ENCODE data around the gene PRTFDC1. TPM values are rescaled to one million over a fixed set of nuclear protein-coding genes. Genes with fewer than 3 reads are reported as not detected.

Gene PRTFDC1
- total RNA-seq, 1 experiment from 2014 or later = 22.7 TPM

DNA sequence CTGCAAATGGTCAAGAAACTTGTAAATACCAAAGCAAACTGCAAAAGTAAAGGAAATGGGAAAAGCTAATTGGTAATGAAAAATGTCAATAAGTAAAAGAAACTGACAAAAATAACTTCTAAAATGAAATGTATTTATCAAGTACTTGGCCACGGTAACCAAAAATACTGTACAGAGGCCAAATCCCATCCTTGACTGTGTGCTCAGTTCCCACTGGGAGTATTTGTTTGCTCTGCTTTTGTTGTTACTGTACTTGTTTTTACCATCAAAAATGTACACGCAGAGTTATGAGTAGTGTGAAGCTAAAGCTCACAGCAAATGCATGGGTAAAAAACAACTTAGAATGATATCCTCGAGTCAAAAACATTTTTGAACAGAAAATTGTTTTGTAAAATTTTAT lies 32.5 kb upstream of the PRTFDC1 start:
- H3K9me3 Mint-ChIP-seq (ENCODE audit: low read depth, unreplicated experiment) = no peaks in the 10 kb centered on the region
- intact Hi-C loops (cut with micrococcal nuclease; ENCODE audit: unreplicated experiment) = no loop called here
- no peaks in the 10 kb centered on the region for H3K36me3 Mint-ChIP-seq (ENCODE audit: insufficient read depth, unreplicated experiment)
- no TSS peak for BruUV-seq (replicated peaks)
- H3K4me1 Mint-ChIP-seq (ENCODE audit: low read depth, unreplicated experiment) = no peaks in the 10 kb centered on the region
- no peak overlapping the region for H3K4me3 Mint-ChIP-seq (ENCODE audit: low read depth, unreplicated experiment)
- TF ChIP-seq, protein P1, sequence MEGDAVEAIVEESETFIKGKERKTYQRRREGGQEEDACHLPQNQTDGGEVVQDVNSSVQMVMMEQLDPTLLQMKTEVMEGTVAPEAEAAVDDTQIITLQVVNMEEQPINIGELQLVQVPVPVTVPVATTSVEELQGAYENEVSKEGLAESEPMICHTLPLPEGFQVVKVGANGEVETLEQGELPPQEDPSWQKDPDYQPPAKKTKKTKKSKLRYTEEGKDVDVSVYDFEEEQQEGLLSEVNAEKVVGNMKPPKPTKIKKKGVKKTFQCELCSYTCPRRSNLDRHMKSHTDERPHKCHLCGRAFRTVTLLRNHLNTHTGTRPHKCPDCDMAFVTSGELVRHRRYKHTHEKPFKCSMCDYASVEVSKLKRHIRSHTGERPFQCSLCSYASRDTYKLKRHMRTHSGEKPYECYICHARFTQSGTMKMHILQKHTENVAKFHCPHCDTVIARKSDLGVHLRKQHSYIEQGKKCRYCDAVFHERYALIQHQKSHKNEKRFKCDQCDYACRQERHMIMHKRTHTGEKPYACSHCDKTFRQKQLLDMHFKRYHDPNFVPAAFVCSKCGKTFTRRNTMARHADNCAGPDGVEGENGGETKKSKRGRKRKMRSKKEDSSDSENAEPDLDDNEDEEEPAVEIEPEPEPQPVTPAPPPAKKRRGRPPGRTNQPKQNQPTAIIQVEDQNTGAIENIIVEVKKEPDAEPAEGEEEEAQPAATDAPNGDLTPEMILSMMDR (IDR thresholded peaks at IDR 0.05; ENCODE audit: unreplicated experiment) = no peak
- DNase-seq = no peak
- H3K27ac Mint-ChIP-seq (ENCODE audit: unreplicated experiment) = no peak overlapping the region
- CTCF ChIA-PET = no interaction called here
- no peaks in the 10 kb centered on the region for H3K27me3 Mint-ChIP-seq (ENCODE audit: unreplicated experiment)

DNA sequence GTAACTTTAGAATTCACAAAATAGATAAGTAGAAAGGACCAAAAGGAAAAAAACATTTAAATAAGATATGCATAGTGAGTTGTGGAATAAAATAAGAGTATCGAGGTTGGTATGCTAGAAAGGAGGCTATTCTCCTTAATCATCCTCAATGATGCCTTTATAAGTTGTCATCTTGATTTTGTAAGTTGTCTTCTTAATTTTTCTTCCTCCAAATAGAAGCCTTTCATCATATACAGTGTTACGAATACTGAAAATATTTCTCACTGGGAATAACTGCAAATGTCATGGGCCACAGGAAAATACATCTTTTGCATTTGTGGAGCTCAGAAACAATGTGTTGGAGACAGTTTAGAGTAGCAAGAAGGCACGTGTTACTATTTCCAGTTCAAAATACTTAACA lies 31.5 kb upstream of the PRTFDC1 start:
- no peaks in the 10 kb centered on the region for H3K4me1 Mint-ChIP-seq (ENCODE audit: low read depth, unreplicated experiment)
- intact Hi-C loops (cut with micrococcal nuclease; ENCODE audit: unreplicated experiment) = no loop called here
- no peaks in the 10 kb centered on the region for H3K27me3 Mint-ChIP-seq (ENCODE audit: unreplicated experiment)
- CTCF ChIA-PET = interaction anchor here (0.6 to 0.8 kb wide), 2 partner anchors 31 to 168 kb away, joined by 3 to 6 read pairs; no protein-coding TSS in a partner anchor
- no peak for DNase-seq
- TF ChIP-seq, protein P1 (IDR thresholded peaks at IDR 0.05; ENCODE audit: unreplicated experiment) = no peak
- H3K27ac Mint-ChIP-seq (ENCODE audit: unreplicated experiment) = no peak overlapping the region
- H3K9me3 Mint-ChIP-seq (ENCODE audit: low read depth, unreplicated experiment) = no peaks in the 10 kb centered on the region
- no peak overlapping the region for H3K4me3 Mint-ChIP-seq (ENCODE audit: low read depth, unreplicated experiment)
- BruUV-seq (replicated peaks) = no TSS peak
- H3K36me3 Mint-ChIP-seq (ENCODE audit: insufficient read depth, unreplicated experiment) = no peaks in the 10 kb centered on the region

DNA sequence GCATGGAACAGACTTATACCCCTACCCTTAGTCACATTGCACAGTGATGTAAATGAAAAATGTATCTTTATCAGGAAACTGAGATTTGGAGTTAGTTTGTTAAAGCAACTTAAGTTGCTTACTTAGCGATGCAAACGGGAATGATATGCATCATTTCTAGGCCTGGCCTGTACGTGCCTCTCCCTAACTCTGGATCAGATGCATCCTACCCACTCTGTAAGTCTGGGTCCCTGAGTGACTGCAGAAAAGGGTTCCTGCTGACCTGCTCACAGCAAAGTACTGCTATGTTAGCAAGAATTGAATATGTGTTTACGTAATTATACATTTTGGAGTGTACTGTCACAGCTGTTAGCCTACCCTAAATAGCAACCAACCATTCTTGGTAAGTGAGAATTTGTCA lies 30.7 kb upstream of the PRTFDC1 start:
- no peak for DNase-seq
- no peaks in the 10 kb centered on the region for H3K36me3 Mint-ChIP-seq (ENCODE audit: insufficient read depth, unreplicated experiment)
- CTCF ChIA-PET = no interaction called here
- H3K27me3 Mint-ChIP-seq (ENCODE audit: unreplicated experiment) = no peaks in the 10 kb centered on the region
- intact Hi-C loops (cut with micrococcal nuclease; ENCODE audit: unreplicated experiment) = no loop called here
- H3K4me3 Mint-ChIP-seq (ENCODE audit: low read depth, unreplicated experiment) = no peak overlapping the region
- BruUV-seq (replicated peaks) = no TSS peak
- no peaks in the 10 kb centered on the region for H3K9me3 Mint-ChIP-seq (ENCODE audit: low read depth, unreplicated experiment)
- no peaks in the 10 kb centered on the region for H3K4me1 Mint-ChIP-seq (ENCODE audit: low read depth, unreplicated experiment)
- TF ChIP-seq, protein P1 (IDR thresholded peaks at IDR 0.05; ENCODE audit: unreplicated experiment) = no peak
- H3K27ac Mint-ChIP-seq (ENCODE audit: unreplicated experiment) = no peak overlapping the region

DNA sequence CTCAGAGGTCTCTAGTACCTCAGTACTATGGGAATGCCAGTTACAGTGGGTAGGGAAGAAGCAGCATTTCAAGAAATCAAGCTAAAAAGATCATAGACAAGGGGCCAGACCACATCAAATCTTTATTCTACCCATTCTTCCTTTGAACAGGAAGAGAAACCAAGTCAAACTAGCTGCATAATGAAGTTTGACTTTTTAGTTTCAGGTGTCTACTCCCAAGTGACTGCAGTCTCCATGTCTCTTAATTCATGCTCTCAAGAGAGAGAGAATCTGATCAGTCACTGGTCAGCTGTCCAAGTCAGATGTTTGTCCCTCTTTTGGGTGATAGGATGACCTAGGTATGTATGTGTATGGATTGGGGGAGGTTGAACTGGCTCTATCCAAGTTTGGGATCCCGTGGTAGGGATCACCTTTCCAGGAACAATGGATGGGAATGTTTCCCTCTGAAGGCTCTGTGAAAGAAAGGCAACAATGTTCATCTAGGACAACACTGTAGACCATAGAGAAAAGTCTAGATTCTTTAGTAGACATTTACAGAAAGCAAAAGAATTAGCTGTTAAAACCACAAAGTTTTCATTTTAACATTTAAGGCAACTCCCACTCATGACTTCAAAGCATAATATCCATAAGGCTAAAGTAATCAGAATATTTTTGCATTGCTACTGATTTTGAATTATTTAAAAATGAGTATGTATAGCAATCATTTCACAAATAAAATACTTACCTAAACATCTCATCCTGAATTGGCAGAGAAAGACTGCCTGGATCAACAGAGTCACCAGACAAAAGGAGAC lies 30.1 kb upstream of the PRTFDC1 start:
- Mint-ChIP-seq H3K4me1 (ENCODE audit: low read depth, unreplicated experiment) (no peaks in the 10 kb centered on the region), H3K4me3 (ENCODE audit: low read depth, unreplicated experiment) (no peak overlapping the region), H3K27me3 (ENCODE audit: unreplicated experiment) (no peaks in the 10 kb centered on the region), H3K27ac (ENCODE audit: unreplicated experiment) (no peak overlapping the region), H3K9me3 (ENCODE audit: low read depth, unreplicated experiment) (no peaks in the 10 kb centered on the region), H3K36me3 (ENCODE audit: insufficient read depth, unreplicated experiment) (no peaks in the 10 kb centered on the region)
- no peak for DNase-seq
- TF ChIP-seq, protein P1 (IDR thresholded peaks at IDR 0.05; ENCODE audit: unreplicated experiment) = no peak
- CTCF ChIA-PET = no interaction called here
- intact Hi-C loops (cut with micrococcal nuclease; ENCODE audit: unreplicated experiment) = no loop called here
- no TSS peak for BruUV-seq (replicated peaks)
